Endodermal cell (in vitro differentiated cells): Measurements from ENCODE around the gene KIF26B. TPM values are rescaled to one million over a fixed set of nuclear protein-coding genes. Genes with fewer than 3 reads are reported as not detected.

Experiments used
- DNase-seq: peaks from one replicate; pipeline ENCODE4 v3.0.0-alpha.2; 2017
- H3K27ac ChIP-seq: 2 replicates; pipeline ENCODE4 v1.5.1; 2013; ENCODE audit warnings: mild to moderate bottlenecking, low read depth, low read length, moderate library complexity
- H3K27me3 ChIP-seq: 2 replicates; pipeline ENCODE4 v1.6.1; 2013; ENCODE audit warnings: mild to moderate bottlenecking, low read length, moderate library complexity; ENCODE audit not compliant: insufficient read depth, control insufficient read depth, poor library complexity, severe bottlenecking
- H3K36me3 ChIP-seq: 2 replicates; pipeline ENCODE4 v1.7.0; 2013; ENCODE audit warnings: mild to moderate bottlenecking, low read length, moderate library complexity; ENCODE audit not compliant: control insufficient read depth, insufficient read depth
- H3K4me1 ChIP-seq: one replicate; pipeline ENCODE4 v1.7.0; 2013; ENCODE audit warnings: low read length; ENCODE audit not compliant: control insufficient read depth, insufficient read depth
- H3K4me3 ChIP-seq: 2 replicates; pipeline ENCODE4 v1.5.1; 2013; ENCODE audit warnings: mild to moderate bottlenecking, low read length, moderate library complexity
- H3K9ac ChIP-seq: 2 replicates; pipeline ENCODE4 v1.6.1; 2013; ENCODE audit warnings: mild to moderate bottlenecking, low read length, moderate library complexity; ENCODE audit not compliant: poor library complexity, severe bottlenecking; ENCODE audit errors: extremely low read depth
- H3K9me3 ChIP-seq: 2 replicates; pipeline ENCODE4 v1.6.1; 2013; ENCODE audit warnings: mild to moderate bottlenecking, low read length, moderate library complexity; ENCODE audit not compliant: control insufficient read depth
- H3K27ac Mint-ChIP-seq: 2 replicates; pipeline ENCODE4 v1.8.0; 2020; ENCODE audit warnings: mixed read lengths
- H3K27me3 Mint-ChIP-seq: 2 replicates; pipeline ENCODE4 v1.8.0; 2021; ENCODE audit warnings: mild to moderate bottlenecking, mixed read lengths; ENCODE audit not compliant: insufficient read depth
- H3K36me3 Mint-ChIP-seq: 2 replicates; pipeline ENCODE4 v1.8.0; 2020; ENCODE audit warnings: low read depth, mixed read lengths
- H3K4me1 Mint-ChIP-seq: 2 replicates; pipeline ENCODE4 v1.8.0; 2020; ENCODE audit warnings: mixed read lengths
- H3K4me3 Mint-ChIP-seq: 2 replicates; pipeline ENCODE4 v1.8.0; 2020; ENCODE audit warnings: mild to moderate bottlenecking, moderate library complexity, mixed read lengths
- H3K9me3 Mint-ChIP-seq: 2 replicates; pipeline ENCODE4 v1.8.0; 2020; ENCODE audit warnings: mild to moderate bottlenecking, mixed read lengths
- CTCF ChIP-seq: fragments of 200-600 bp; sonication (generic); conservative IDR thresholded peaks from 2 replicates; pipeline ENCODE4 v1.5.0; 2021; ENCODE audit warnings: antibody characterized with exemption, mild to moderate bottlenecking
- WGBS, 2 experiments: methylation state at CpG; one replicate each; pipeline versions ENCODE4 v1.1.5 to v1.1.7; 2013; ENCODE audit warnings: missing lambda C conversion rate in 2 of 2, mixed read lengths in 1 of 2; ENCODE audit not compliant: insufficient coverage in 1 of 2, insufficient read length in 1 of 2; 5-methylcytosine and 5-hydroxymethylcytosine counted together
- total RNA-seq, 2 donors: library from RNA; stranded (reverse); fragmentation: NEBNext Ultra II Directional in 1 of 2; extraction: Animal tissue kit (Norgen Biotek cat#: 25700) in 1 of 2; gene quantifications; 2 replicates in 1 of 2; 3 replicates in 1 of 2; pipeline ENCODE4 v1.2.1, GENCODE V29; 2021

The KIF26B gene
- total RNA-seq, 2 donors from 2014 or later, result 12.3 to 21.0 TPM

GRCh38 chr1:245566134-245566533 lies 411.3 kb downstream of the KIF26B start:
- no peak overlapping the region for H3K27ac ChIP-seq
- Mint-ChIP-seq H3K27me3 (no peaks in the 10 kb centered on the region), H3K9me3 (peaks cover 7% of the 10 kb centered on the region)

GRCh38 chr1:245566952-245567351 lies 412.2 kb downstream of the KIF26B start:
- Histone ChIP-seq H3K9ac (no peak overlapping the region), H3K4me1 (no peaks in the 10 kb centered on the region), H3K27ac (peak overlapping the region; percentile 82), H3K4me3 (no peak overlapping the region), H3K36me3 (no peaks in the 10 kb centered on the region), H3K9me3 (peaks cover 10% of the 10 kb centered on the region), H3K27me3 (no peaks in the 10 kb centered on the region)
- TF ChIP-seq CTCF, result no peak
- no peak for DNase-seq
- 63 to 91% methylated on average over 6 of the region's 6 CpGs for WGBS, 2 experiments
- peaks cover 14% of the 10 kb centered on the region for H3K4me1 Mint-ChIP-seq
- peaks cover 7% of the 10 kb centered on the region for H3K9me3 Mint-ChIP-seq
- no peak overlapping the region for H3K27ac Mint-ChIP-seq
- no peaks in the 10 kb centered on the region for H3K27me3 Mint-ChIP-seq
- H3K4me3 Mint-ChIP-seq, result no peak overlapping the region
- peaks cover 6% of the 10 kb centered on the region for H3K36me3 Mint-ChIP-seq

More at GRCh38 chr1:245566134-245566533, 411.3 kb downstream of the KIF26B start:
- Histone ChIP-seq H3K36me3 (no peaks in the 10 kb centered on the region), H3K27me3 (no peaks in the 10 kb centered on the region), H3K4me1 (no peaks in the 10 kb centered on the region), H3K9me3 (peaks cover 10% of the 10 kb centered on the region), H3K4me3 (no peak overlapping the region), H3K9ac (no peak overlapping the region)
- Mint-ChIP-seq H3K4me1 (peaks cover 6% of the 10 kb centered on the region), H3K27ac (no peak overlapping the region), H3K36me3 (peaks cover 6% of the 10 kb centered on the region), H3K4me3 (no peak overlapping the region)
- 63 to 94% methylated on average over 1 to 2 of the region's 2 CpGs for WGBS, 2 experiments
- TF ChIP-seq CTCF, result no peak
- no peak for DNase-seq

GRCh38 chr1:245571815-245572294 lies 417.1 kb downstream of the KIF26B start:
- H3K4me1 ChIP-seq, result peaks cover 13% of the 10 kb centered on the region
- 77 to 78% methylated on average over 9 to 11 of the region's 11 CpGs for WGBS, 2 experiments

More at GRCh38 chr1:245571815-245572294, 417.1 kb downstream of the KIF26B start:
- no peaks in the 10 kb centered on the region for H3K9me3 ChIP-seq
- Mint-ChIP-seq H3K4me1 (peaks cover 28% of the 10 kb centered on the region), H3K27me3 (no peaks in the 10 kb centered on the region), H3K4me3 (no peak overlapping the region), H3K9me3 (no peaks in the 10 kb centered on the region), H3K27ac (no peak overlapping the region), H3K36me3 (peaks cover 3% of the 10 kb centered on the region)
- no peak for DNase-seq
- H3K27ac ChIP-seq, result peak overlapping the region; percentile 40
- no peaks in the 10 kb centered on the region for H3K27me3 ChIP-seq
- H3K4me3 ChIP-seq, result no peak overlapping the region
- TF ChIP-seq CTCF, result no peak
- H3K36me3 ChIP-seq, result no peaks in the 10 kb centered on the region
- no peak overlapping the region for H3K9ac ChIP-seq
